GM12878 (cell line): ENCODE data around the gene DCAF7. TPM values are rescaled to one million over a fixed set of nuclear protein-coding genes. Genes with fewer than 3 reads are reported as not detected.

Experiments
- ATAC-seq: fragments of 200-7000 bp; cut with Tn5 transposase; 3 replicates; pipeline ENCODE4 v1.9.1; 2020; ENCODE audit warnings: mild to moderate bottlenecking, moderate library complexity
- BruUV-seq: library from RNA; stranded (reverse); fragments of 400-500 nt; replicated peaks from 2 replicates; lab custom pipeline; 2021; lab: Mats Ljungman, UMichigan
- CTCF ChIA-PET: fragments of 300-600 bp; sonication (Branson Sonifier 250); formaldehyde crosslinking; extraction: SDS; loops from one replicate; lab custom pipeline; 2021; ENCODE audit warnings: inconsistent platforms; lab: Yijun Ruan, JAX
- POLR2A ChIA-PET: fragments of 350-600 bp; formaldehyde crosslinking; extraction: SDS; loops from one replicate; lab custom pipeline; 2021; ENCODE audit warnings: inconsistent platforms; lab: Charles Lee
- RAD21 ChIA-PET: fragments of 300-600 bp; sonication (Branson Sonifier 250); formaldehyde crosslinking; loops from one replicate; lab custom pipeline; 2023; ENCODE audit warnings: antibody characterized with exemption; ENCODE audit not compliant: unreplicated experiment; lab: Charles Lee
- SMC1A ChIA-PET: fragments of 300-600 bp; sonication (Branson Sonifier 250); formaldehyde crosslinking; loops from one replicate; lab custom pipeline; 2023; ENCODE audit not compliant: unreplicated experiment, uncharacterized antibody; lab: Charles Lee
- DNase-seq: peaks from one replicate; pipeline ENCODE4 v3.0.0-alpha.2; 2011; ENCODE audit warnings: low read depth, low spot score
- FAIRE-seq: peaks from 3 replicates; lab custom pipeline; 2011; peaks lifted over from hg19 to GRCh38; lab: Jason Lieb, UNC
- H2AFZ ChIP-seq: 2 replicates; pipeline ENCODE4 v1.6.0; 2011; ENCODE audit warnings: low read depth, low read length, control low read depth; ENCODE audit not compliant: control insufficient read depth
- H3K27ac ChIP-seq: 2 replicates; pipeline ENCODE4 v1.5.1; 2011; ENCODE audit warnings: control low read depth; ENCODE audit not compliant: control insufficient read depth, insufficient read depth
- H3K27me3 ChIP-seq, 2 experiments: replicated peaks in 1 of 2; 2 replicates each; pipeline versions ENCODE4 v1.6.0 to v1.6.1; 2011; ENCODE audit warnings: low read length in 1 of 2; ENCODE audit not compliant: control insufficient read depth in 2 of 2, insufficient read depth in 2 of 2
- H3K36me3 ChIP-seq, 2 experiments: 2 replicates each; pipeline ENCODE4 v1.5.1; 2011; ENCODE audit warnings: low read length in 1 of 2; ENCODE audit not compliant: control insufficient read depth in 2 of 2, insufficient read depth in 2 of 2
- H3K4me1 ChIP-seq: 2 replicates; pipeline ENCODE4 v1.6.1; 2011; ENCODE audit warnings: mild to moderate bottlenecking, low read length, moderate library complexity, mixed read lengths; ENCODE audit not compliant: control insufficient read depth, insufficient read depth
- H3K4me2 ChIP-seq: 2 replicates; pipeline ENCODE4 v1.6.0; 2011; ENCODE audit warnings: control low read depth; ENCODE audit not compliant: control insufficient read depth, insufficient read depth
- H3K4me3 ChIP-seq: fragments of 200-600 bp; sonication (generic); 2 replicates; pipeline ENCODE4 v1.5.1; 2016
- H3K79me2 ChIP-seq: 2 replicates; pipeline ENCODE4 v1.6.0; 2011; ENCODE audit warnings: low read length; ENCODE audit not compliant: control insufficient read depth, insufficient read depth
- H3K9ac ChIP-seq: 2 replicates; pipeline ENCODE4 v1.8.0; 2011; ENCODE audit warnings: low read length, control low read depth, mixed read lengths; ENCODE audit not compliant: control insufficient read depth, insufficient read depth
- H3K9me3 ChIP-seq: replicated peaks from 3 replicates; pipeline ENCODE4 v1.5.1; 2011; ENCODE audit warnings: mild to moderate bottlenecking, low read length; ENCODE audit not compliant: control insufficient read depth, insufficient read depth
- H4K20me1 ChIP-seq: 2 replicates; pipeline ENCODE4 v1.6.0; 2011; ENCODE audit not compliant: control insufficient read depth, insufficient read depth
- BHLHE40 ChIP-seq, 2 experiments: fragments of 450-650 bp in 1 of 2; IDR thresholded peaks; 2 replicates each; pipeline ENCODE4 v1.6.1; 2011 to 2017; ENCODE audit warnings: low read depth in 2 of 2, borderline replicate concordance in 1 of 2, improper control_type of control experiment in 1 of 2, low read length in 1 of 2, mild to moderate bottlenecking in 1 of 2
- CREM ChIP-seq: IDR thresholded peaks from 2 replicates; pipeline ENCODE4 v1.6.1; 2014; ENCODE audit warnings: antibody characterized with exemption, low read depth
- NFYB ChIP-seq: IDR thresholded peaks from 2 replicates; pipeline ENCODE4 v1.6.1; 2011; ENCODE audit warnings: low read depth, mild to moderate bottlenecking, low read length, improper control_type of control experiment, moderate library complexity; ENCODE audit not compliant: insufficient read depth
- POLR2AphosphoS5 ChIP-seq: IDR thresholded peaks from 2 replicates; pipeline ENCODE4 v1.6.1; 2011; ENCODE audit warnings: mild to moderate bottlenecking, low read length, inconsistent platforms
- YBX1 ChIP-seq: fragments of 450-650 bp; IDR thresholded peaks from 2 replicates; pipeline ENCODE4 v1.6.1; 2016; ENCODE audit warnings: antibody characterized with exemption
- WGBS: methylation state at CpG from one replicate; pipeline ENCODE4 v1.1.6; 2016; ENCODE audit warnings: low lambda C conversion rate; ENCODE audit not compliant: insufficient replicate concordance, insufficient coverage; ENCODE audit errors: missing lambda C conversion rate; 5-methylcytosine and 5-hydroxymethylcytosine counted together
- in situ Hi-C: fragments of 300-500 bp; cut with MboI; formaldehyde crosslinking; loops from 9 replicates; pipeline ENCODE4 v1.14.3; 2018; ENCODE audit warnings: mixed read lengths
- intact Hi-C: fragments of 100-400 bp; cut with micrococcal nuclease; formaldehyde crosslinking; loops from one replicate; pipeline ENCODE4 v1.14.2; 2022; ENCODE audit not compliant: unreplicated experiment
- polyA plus RNA-seq, 11 experiments: library from polyadenylated mRNA; depleted of rRNA in 4 of 11; unstranded in 6 of 11; stranded (reverse) in 5 of 11; fragments of >200 nt; fragmentation: Nextera tagmentation in 4 of 11; fragmentation: Illumina TruSeq in 1 of 11; extraction: Ambion mirVana in 4 of 11; extraction: Trizol in 1 of 11; gene quantifications; 1 replicate in 1 of 11; 2 replicates in 10 of 11; pipeline versions ENCODE4 v1.2.1 to v1.2.3, GENCODE V29; 2011 to 2016; ENCODE audit warnings: inconsistent platforms in 2 of 11, missing spikeins in 2 of 11, low read depth in 1 of 11
- total RNA-seq, 4 experiments: library from RNA; depleted of rRNA in 3 of 4; stranded (reverse); fragments of >200 nt in 3 of 4; fragmentation: Illumina TruSeq in 1 of 4; extraction: Trizol in 1 of 4; gene quantifications; 2 replicates each; pipeline versions ENCODE4 v1.2.1 to v1.2.3, GENCODE V29; 2013 to 2021
- TF ChIP-seq, protein P1 (sequence below): fragments of 450-650 bp; IDR thresholded peaks from 2 replicates; pipeline ENCODE4 v1.6.1; 2017; ENCODE audit warnings: antibody characterized with exemption, mild to moderate bottlenecking, moderate library complexity
- TF ChIP-seq, protein P2 (sequence below): IDR thresholded peaks from 2 replicates; pipeline ENCODE4 v1.6.1; 2012; ENCODE audit warnings: mild to moderate bottlenecking, low read depth, low read length
- TF ChIP-seq, protein P3 (sequence below): IDR thresholded peaks from 2 replicates; pipeline ENCODE4 v1.6.1; 2012; ENCODE audit warnings: improper control_type of control experiment, low read depth, low read length; ENCODE audit not compliant: insufficient replicate concordance

Gene DCAF7
- total and polyA plus RNA-seq, 10 of the 15 experiments (the other 5 are each of a cell fraction or from before 2014, with no cell fraction given) = 27.0 to 103 (median 54.5) TPM

DNA sequence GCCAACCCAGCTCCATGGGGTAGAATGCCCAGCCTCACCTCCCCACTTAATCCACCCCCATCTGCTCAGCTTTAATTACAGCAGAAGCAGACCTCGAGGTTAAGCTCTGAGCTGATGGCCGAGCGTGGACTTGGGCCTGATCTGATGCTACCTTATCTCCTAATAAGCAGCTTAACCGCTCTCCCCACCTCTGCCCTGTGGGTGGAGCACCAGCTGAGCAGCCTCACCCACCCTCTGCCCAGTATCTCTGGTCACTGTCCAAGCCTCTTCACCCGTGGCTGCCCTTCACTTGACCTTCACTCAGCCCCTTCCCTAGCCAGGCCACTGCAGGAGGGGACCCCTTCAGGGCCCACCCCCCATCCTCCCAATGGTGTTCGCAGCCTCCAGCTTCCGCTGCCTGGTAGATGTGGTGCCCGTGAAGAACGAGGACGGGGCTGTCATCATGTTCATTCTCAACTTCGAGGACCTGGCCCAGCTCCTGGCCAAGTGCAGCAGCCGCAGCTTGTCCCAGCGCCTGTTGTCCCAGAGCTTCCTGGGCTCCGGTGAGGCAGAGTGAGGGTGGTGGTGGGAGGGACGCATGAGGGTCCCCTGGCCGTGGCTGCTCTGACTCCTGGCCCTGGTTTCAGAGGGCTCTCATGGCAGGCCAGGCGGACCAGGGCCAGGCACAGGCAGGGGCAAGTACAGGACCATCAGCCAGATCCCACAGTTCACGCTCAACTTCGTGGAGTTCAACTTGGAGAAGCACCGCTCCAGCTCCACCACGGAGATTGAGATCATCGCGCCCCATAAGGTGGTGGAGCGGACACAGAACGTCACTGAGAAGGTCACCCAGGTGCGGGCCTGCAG lies 20.3 kb upstream of the DCAF7 start (continued):
- TF ChIP-seq, protein P1, sequence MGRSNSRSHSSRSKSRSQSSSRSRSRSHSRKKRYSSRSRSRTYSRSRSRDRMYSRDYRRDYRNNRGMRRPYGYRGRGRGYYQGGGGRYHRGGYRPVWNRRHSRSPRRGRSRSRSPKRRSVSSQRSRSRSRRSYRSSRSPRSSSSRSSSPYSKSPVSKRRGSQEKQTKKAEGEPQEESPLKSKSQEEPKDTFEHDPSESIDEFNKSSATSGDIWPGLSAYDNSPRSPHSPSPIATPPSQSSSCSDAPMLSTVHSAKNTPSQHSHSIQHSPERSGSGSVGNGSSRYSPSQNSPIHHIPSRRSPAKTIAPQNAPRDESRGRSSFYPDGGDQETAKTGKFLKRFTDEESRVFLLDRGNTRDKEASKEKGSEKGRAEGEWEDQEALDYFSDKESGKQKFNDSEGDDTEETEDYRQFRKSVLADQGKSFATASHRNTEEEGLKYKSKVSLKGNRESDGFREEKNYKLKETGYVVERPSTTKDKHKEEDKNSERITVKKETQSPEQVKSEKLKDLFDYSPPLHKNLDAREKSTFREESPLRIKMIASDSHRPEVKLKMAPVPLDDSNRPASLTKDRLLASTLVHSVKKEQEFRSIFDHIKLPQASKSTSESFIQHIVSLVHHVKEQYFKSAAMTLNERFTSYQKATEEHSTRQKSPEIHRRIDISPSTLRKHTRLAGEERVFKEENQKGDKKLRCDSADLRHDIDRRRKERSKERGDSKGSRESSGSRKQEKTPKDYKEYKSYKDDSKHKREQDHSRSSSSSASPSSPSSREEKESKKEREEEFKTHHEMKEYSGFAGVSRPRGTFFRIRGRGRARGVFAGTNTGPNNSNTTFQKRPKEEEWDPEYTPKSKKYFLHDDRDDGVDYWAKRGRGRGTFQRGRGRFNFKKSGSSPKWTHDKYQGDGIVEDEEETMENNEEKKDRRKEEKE = no peak
- no peak for TF ChIP-seq BHLHE40 (IDR thresholded peaks at IDR 0.05; ENCODE audit: borderline replicate concordance in 1 of 2, low read depth in 2 of 2, low read length in 1 of 2)

DNA sequence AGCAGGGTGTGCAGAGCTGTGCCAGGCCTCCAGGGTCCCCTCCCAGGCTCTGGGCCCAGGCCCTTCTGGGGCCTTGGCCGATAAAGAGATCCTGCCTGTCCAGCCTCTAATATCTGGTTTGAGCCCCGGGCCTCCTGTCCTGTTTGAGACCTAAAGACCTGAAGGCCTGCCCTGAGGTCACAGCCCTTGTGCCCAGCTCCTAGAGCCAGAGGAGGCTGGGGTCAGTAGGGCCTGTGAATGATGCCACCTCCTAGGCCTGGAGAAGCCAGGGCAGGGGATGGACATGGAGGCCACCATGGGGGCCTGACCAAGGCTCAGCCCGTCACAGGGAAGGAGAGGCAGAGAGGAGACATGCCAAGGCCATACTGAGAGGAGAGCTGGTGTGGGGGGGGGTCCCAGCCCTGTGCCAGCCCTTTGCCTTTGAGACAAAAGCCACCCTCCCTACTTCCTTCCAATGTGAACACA lies 19.7 kb upstream of the DCAF7 start:
- H3K4me1 ChIP-seq = no peaks in the 10 kb centered on the region
- H3K36me3 ChIP-seq = no peaks in the 10 kb centered on the region
- H3K4me2 ChIP-seq = no peak overlapping the region
- no peak overlapping the region for H3K27ac ChIP-seq
- BruUV-seq = no TSS peak
- no peak overlapping the region for H3K9ac ChIP-seq
- no peaks in the 10 kb centered on the region for H3K27me3 ChIP-seq
- ChIA-PET POLR2A (no interaction called here), RAD21 (no interaction called here), SMC1A (interaction anchor here (0.9 kb wide), 1 partner anchor 71 kb away, joined by 3 read pairs; no protein-coding TSS in a partner anchor), CTCF (interaction anchor here (0.8 kb wide), 1 partner anchor 25 kb away, joined by 3 read pairs; no protein-coding TSS in a partner anchor)
- FAIRE-seq = no peak
- H3K79me2 ChIP-seq = no peaks in the 10 kb centered on the region
- H4K20me1 ChIP-seq = no peaks in the 10 kb centered on the region
- in situ Hi-C loops (no loop called here), intact Hi-C loops (no loop called here)
- H2AFZ ChIP-seq = no peak overlapping the region
- no peak for DNase-seq
- H3K9me3 ChIP-seq = no peaks in the 10 kb centered on the region
- WGBS = 0% methylated on average over 3 of the region's 3 CpGs
- no peak overlapping the region for H3K4me3 ChIP-seq
- ATAC-seq = no peak
- TF ChIP-seq CREM = no peak
- TF ChIP-seq YBX1 = no peak
- no peak for TF ChIP-seq POLR2AphosphoS5
- TF ChIP-seq, protein P2, sequence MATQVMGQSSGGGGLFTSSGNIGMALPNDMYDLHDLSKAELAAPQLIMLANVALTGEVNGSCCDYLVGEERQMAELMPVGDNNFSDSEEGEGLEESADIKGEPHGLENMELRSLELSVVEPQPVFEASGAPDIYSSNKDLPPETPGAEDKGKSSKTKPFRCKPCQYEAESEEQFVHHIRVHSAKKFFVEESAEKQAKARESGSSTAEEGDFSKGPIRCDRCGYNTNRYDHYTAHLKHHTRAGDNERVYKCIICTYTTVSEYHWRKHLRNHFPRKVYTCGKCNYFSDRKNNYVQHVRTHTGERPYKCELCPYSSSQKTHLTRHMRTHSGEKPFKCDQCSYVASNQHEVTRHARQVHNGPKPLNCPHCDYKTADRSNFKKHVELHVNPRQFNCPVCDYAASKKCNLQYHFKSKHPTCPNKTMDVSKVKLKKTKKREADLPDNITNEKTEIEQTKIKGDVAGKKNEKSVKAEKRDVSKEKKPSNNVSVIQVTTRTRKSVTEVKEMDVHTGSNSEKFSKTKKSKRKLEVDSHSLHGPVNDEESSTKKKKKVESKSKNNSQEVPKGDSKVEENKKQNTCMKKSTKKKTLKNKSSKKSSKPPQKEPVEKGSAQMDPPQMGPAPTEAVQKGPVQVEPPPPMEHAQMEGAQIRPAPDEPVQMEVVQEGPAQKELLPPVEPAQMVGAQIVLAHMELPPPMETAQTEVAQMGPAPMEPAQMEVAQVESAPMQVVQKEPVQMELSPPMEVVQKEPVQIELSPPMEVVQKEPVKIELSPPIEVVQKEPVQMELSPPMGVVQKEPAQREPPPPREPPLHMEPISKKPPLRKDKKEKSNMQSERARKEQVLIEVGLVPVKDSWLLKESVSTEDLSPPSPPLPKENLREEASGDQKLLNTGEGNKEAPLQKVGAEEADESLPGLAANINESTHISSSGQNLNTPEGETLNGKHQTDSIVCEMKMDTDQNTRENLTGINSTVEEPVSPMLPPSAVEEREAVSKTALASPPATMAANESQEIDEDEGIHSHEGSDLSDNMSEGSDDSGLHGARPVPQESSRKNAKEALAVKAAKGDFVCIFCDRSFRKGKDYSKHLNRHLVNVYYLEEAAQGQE = no peak
- no peak for TF ChIP-seq NFYB
- TF ChIP-seq, protein P3, sequence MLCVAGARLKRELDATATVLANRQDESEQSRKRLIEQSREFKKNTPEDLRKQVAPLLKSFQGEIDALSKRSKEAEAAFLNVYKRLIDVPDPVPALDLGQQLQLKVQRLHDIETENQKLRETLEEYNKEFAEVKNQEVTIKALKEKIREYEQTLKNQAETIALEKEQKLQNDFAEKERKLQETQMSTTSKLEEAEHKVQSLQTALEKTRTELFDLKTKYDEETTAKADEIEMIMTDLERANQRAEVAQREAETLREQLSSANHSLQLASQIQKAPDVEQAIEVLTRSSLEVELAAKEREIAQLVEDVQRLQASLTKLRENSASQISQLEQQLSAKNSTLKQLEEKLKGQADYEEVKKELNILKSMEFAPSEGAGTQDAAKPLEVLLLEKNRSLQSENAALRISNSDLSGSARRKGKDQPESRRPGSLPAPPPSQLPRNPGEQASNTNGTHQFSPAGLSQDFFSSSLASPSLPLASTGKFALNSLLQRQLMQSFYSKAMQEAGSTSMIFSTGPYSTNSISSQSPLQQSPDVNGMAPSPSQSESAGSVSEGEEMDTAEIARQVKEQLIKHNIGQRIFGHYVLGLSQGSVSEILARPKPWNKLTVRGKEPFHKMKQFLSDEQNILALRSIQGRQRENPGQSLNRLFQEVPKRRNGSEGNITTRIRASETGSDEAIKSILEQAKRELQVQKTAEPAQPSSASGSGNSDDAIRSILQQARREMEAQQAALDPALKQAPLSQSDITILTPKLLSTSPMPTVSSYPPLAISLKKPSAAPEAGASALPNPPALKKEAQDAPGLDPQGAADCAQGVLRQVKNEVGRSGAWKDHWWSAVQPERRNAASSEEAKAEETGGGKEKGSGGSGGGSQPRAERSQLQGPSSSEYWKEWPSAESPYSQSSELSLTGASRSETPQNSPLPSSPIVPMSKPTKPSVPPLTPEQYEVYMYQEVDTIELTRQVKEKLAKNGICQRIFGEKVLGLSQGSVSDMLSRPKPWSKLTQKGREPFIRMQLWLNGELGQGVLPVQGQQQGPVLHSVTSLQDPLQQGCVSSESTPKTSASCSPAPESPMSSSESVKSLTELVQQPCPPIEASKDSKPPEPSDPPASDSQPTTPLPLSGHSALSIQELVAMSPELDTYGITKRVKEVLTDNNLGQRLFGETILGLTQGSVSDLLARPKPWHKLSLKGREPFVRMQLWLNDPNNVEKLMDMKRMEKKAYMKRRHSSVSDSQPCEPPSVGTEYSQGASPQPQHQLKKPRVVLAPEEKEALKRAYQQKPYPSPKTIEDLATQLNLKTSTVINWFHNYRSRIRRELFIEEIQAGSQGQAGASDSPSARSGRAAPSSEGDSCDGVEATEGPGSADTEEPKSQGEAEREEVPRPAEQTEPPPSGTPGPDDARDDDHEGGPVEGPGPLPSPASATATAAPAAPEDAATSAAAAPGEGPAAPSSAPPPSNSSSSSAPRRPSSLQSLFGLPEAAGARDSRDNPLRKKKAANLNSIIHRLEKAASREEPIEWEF = no peak
